GM19025 (cell line): ENCODE measurements around the gene PACRG.

Source experiments
- ATAC-seq: cut with Tn5 transposase; IDR thresholded peaks from one replicate; pipeline ENCODE4 v1.9.1; 2021; ENCODE audit warnings: mild to moderate bottlenecking, low read depth, moderate library complexity; ENCODE audit not compliant: unreplicated experiment

PACRG gene

DNA sequence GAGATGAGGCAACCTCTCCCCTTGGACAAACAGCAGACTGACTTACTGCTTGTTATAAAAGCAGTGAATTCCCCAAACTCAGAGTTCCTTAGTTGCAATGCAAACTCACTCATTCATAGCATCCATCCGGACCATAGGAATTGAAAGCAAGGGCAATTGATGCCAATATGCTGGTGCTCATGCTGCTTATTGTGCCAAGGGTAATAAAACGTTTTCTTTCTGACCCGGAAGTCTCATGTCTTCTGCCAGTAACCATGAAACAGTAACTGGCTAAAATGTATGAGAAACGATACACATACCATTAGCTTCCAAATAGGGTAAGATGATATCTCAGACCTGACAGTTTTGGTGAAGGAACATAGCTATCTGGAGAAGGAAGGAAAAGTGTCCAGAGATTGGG is 18.3 kb upstream of the PACRG start:
- no peak for ATAC-seq

- ATAC-seq, result no peak
These were observed 17.4 kb upstream of the PACRG start for GRCh38 chr6:162710419-162710818.

DNA sequence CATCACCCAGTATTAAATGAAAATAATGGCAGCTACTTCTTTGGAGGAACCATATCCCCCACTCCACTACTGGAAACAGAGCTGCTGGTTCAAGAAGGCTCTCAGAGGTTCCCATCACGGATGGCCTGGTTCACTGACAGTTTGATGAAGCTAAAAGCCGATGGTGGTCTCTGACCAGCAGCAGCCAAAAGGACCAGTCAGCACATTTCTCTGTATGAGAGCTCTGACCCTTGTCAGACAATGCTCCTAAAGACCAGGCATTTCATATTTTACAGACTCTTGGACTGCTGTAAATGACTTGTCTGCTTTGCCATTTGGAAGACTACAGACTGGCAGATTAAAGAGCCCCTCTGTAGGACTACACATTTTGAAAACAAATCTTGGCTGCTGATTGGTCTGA is 16.8 kb upstream of the PACRG start:
- ATAC-seq, result no peak

DNA sequence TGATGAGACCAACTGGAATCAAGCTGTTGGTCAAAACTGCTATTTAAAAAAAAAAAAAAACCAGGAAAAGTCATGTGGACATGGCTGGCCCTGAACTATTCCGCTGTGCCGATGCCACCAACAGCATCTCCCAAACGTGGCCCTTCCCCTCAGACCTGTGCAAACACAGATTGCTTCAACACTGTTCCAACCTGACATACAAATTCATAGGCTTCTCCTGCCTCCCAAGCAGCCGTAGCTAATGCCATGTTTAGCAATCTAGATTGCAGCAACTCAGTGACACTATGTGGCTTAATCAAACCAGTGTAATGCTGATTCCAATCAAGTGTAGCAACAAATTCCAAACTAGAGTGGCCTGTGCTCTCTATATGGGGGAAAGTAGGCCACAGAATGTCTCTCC is 16.4 kb upstream of the PACRG start:
- ATAC-seq, result no peak

GRCh38 chr6:162712694-162713093 is 15.1 kb upstream of the PACRG start:
- no peak for ATAC-seq

DNA sequence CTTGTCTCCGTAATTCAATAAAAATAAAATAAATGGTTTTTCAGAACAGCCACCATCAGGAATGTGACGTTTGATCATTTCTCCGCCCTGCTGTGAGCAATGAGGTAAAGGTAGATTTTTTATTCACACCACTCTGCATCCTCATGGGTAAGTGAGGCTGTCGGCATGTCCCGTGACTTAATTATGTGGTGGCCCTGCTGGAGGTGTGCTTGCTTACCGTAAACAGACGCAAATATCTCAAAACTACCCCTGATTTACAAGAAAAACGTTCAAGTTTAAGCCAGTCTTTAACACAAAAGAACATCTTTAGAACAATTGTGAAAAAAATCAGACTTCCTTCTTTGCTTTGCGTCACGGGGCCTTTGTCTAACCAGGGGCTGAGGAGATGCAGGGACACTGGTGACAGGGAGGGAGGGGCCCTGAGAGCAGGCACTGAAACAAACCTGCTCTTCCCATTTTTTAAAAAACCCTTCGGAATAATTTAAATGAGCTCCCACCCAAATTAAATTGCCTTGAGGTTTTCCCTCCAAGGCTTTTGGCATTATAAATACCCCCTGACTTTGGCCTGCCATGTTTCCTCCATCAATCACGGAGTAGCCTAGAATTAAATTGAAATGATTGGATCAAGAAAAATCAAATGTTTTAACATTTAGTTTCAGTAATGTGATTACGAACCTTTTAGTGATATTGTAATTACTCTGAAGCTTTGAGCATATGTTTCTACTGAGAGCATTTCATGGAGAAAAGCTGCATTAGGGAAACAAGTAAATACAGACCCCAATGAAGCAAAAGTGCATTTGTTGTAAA is 13.6 kb upstream of the PACRG start:
- no peak for ATAC-seq

DNA sequence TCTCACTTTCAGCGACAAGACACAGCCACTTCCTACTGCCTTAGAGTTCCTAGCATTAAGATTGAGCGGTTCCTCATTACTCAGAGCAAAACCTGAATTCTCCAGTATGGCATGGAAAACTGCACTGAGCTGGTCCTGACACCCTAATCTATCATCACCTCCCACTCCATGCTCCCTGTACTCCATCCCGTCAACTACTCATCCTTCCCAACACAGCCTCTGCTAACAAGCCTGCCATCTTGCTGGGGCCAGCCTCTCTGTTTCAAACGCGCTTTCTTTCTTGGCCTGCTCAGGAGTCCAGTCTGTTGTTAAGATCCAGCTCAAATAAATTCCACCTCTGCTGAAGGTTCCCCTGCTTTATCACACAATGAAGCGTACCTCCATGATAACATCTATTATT is 12.2 kb upstream of the PACRG start:
- no peak for ATAC-seq

- ATAC-seq, result no peak
These were observed 8.2 kb upstream of the PACRG start for GRCh38 chr6:162719528-162719927.

GRCh38 chr6:162721404-162721687 is 6.4 kb upstream of the PACRG start:
- no peak for ATAC-seq

GRCh38 chr6:162722226-162722625 is 5.5 kb upstream of the PACRG start:
- ATAC-seq, result no peak

DNA sequence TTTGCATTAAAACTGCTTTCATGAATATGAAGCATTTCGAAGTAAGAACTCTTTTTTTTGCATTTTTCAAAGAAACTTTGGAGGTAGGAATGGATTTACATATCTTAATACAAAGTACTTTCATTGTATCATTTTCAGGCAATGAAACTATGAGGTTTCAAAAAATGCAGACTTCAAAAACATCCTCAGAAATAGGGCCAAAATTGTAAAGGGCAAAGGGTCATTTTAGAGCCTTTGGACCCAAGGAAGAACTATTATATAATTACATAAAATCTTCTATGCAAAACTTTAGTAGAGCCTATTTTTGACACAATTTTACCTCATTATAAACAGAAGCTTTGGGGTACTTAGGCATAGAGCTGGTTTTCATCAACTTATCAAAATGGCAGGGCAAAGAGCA is 5.1 kb upstream of the PACRG start:
- no peak for ATAC-seq

- no peak for ATAC-seq
These were observed 840 bp upstream of the PACRG start for GRCh38 chr6:162726947-162727321.

DNA sequence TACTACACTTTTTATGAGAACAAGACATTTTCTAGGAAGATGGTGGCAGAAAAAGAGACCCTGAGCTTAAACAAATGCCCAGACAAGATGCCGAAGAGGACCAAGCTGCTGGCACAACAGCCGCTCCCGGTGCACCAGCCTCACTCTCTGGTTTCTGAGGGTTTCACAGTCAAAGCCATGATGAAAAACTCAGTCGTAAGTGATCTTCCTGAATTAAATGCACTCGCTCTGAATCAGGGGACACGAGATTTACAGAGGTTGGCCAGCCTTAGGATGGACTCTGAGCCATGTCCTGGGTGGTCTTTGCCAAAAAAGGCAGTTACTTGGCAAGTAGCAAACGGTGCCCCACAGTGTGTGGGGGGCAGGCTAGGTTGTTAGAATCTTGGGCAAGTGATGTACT is 423 bp downstream of the PACRG start:
- ATAC-seq, result no peak

GRCh38 chr6:162728706-162729105 is 932 bp downstream of the PACRG start:
- no peak for ATAC-seq

GRCh38 chr6:162730502-162730901 is 2.7 kb downstream of the PACRG start:
- no peak for ATAC-seq

DNA sequence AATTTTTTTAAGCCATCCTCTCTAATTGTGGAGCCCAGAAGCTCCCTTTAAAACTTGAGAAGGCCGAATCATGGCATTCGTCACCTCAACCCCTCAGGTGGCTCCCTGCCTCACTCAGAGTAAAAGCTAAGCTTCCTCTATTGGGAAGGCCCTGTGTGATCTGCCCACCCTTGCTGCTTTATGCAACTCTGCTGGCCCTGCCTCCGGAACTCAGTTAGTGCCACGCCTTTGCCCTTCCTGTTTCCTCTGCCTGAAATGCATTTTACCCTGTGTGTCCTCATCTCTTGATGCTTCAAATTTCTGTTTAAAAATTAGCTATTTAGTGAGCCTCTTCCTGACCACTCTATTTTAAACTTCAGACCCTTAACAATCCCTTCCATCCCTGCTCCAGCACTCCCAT is 5.7 kb downstream of the PACRG start:
- no peak for ATAC-seq

GRCh38 chr6:162736961-162737360 is 9.2 kb downstream of the PACRG start:
- no peak for ATAC-seq

- no peak for ATAC-seq
These were observed 23.0 kb downstream of the PACRG start for GRCh38 chr6:162750776-162751175.

GRCh38 chr6:162751211-162751859 is 23.6 kb downstream of the PACRG start:
- ATAC-seq, result no peak

- ATAC-seq, result no peak
These were observed 26.0 kb downstream of the PACRG start for GRCh38 chr6:162753775-162754174.

- no peak for ATAC-seq
These were observed 42.4 kb downstream of the PACRG start for GRCh38 chr6:162770136-162770535.

DNA sequence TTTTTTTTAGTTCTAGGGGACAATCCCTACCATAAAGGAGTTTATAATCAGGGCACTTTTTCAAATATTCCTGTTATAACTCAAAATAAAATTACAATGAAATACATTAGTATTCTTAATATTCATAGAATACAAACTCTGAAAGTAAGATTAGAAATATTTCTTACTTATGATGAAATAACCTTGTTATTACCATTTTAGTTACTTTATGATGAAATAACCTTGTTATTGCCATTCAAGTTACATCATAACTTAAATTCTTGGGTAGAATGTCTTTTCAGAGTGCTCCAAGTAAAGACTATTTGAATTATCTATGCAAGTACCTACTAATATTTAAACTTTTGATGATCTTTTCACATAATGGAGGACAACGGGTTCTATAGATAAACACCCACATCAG is 43.2 kb downstream of the PACRG start:
- ATAC-seq, result no peak

GRCh38 chr6:162772466-162772865 is 44.7 kb downstream of the PACRG start:
- ATAC-seq, result no peak
